Subcutaneous adipose tissue (tissue), 4 donors: ENCODE results near the gene MGLL. TPM values are rescaled to one million over a fixed set of nuclear protein-coding genes. Genes with fewer than 3 reads are reported as not detected.

Source experiments
- total RNA-seq, 4 donors: library from RNA; depleted of rRNA; stranded (reverse); fragments of >200 nt; gene quantifications; one replicate each; pipeline ENCODE4 v1.1.0, GENCODE V29; 2016
- TF ChIP-seq, protein P1 (sequence below): fragments of 450-650 bp; IDR thresholded peaks from one replicate; pipeline ENCODE4 v1.5.1; 2016; ENCODE audit warnings: low read depth, mild to moderate bottlenecking, control low read depth, antibody characterized with exemption, moderate library complexity

The MGLL gene
- total RNA-seq, 4 donors from 2014 or later, result 83.9 to 292 (median 110) TPM

DNA sequence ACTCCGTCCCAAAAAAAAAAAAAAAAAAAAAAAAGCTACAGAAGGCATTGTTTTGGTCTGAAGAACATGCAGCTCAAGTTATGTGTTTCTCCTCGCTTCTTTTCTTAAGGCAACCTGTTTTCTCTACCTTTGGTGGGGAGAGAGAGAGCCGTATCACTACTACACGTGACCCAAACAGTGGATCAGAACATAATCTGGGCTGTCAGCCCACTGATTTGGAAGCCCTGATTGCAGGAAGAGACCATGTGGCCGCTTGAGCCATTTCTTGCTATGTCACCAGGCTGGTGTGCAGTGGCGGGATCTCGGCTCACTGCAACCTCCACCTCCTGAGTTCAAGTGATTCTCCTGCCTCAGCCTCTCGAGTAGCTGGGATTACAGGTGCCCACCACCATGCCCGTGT is 79.7 kb downstream of the MGLL start:
- TF ChIP-seq, protein P1, sequence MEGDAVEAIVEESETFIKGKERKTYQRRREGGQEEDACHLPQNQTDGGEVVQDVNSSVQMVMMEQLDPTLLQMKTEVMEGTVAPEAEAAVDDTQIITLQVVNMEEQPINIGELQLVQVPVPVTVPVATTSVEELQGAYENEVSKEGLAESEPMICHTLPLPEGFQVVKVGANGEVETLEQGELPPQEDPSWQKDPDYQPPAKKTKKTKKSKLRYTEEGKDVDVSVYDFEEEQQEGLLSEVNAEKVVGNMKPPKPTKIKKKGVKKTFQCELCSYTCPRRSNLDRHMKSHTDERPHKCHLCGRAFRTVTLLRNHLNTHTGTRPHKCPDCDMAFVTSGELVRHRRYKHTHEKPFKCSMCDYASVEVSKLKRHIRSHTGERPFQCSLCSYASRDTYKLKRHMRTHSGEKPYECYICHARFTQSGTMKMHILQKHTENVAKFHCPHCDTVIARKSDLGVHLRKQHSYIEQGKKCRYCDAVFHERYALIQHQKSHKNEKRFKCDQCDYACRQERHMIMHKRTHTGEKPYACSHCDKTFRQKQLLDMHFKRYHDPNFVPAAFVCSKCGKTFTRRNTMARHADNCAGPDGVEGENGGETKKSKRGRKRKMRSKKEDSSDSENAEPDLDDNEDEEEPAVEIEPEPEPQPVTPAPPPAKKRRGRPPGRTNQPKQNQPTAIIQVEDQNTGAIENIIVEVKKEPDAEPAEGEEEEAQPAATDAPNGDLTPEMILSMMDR, result no peak

GRCh38 chr3:127741690-127742089 is 80.6 kb downstream of the MGLL start:
- TF ChIP-seq, protein P1, result no peak

DNA sequence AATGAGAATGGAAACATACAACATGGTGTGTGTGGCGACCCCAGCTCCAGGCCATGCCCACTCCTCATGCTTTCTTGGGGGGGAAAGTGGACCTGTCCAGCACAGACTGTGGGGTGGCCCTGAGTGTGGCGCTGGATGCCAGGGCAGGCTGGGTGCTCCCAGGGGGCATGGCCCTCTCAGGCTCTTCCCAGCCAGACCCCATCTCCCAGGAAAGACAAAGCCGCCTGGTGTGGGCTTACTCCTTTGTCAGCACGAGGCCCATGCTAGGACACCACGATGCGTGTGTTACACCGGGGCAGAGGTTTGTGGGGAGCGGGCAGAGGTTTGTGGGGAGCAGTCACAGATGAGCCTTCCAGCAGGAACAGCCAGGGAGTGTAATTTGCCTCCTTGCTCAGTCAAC is 81.1 kb downstream of the MGLL start:
- TF ChIP-seq, protein P1, result no peak

DNA sequence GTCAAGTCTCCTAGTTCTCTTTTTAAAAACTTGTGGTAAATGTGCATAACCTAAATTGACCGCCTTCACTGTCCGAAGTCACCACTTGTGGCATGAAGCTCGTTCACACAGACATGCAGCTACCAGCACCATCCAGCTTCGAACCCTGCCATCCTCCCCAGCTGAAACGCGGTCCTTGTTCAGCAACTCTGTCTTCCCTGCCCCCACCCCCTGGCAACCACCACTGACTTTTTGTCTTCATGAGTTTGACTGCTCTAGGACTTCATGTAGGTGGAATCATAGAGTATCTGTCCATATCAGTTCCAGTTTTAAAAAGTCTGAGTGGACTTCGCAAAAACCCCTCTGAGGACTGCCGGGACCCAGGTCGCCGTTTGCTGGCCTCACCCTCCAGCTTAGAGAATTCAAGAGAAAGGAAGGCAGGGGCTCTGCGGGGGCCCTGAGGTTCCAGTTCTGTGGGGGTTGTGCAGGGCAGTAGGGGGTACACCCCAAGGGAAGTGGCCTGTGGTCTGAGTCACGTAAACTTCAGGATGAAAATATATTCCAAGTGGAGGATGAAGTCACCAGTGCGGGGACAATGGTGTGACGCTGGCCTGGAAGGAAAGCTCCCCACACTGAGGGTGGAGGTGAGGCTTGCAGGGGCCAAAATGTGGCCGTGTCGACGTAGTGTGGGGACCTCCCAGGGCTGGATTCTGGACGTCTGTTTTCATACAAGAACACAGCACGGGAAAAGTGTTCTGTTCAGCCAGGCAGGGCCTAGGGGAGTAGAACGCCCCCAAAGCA is 82.0 kb downstream of the MGLL start:
- TF ChIP-seq, protein P1, result no peak

DNA sequence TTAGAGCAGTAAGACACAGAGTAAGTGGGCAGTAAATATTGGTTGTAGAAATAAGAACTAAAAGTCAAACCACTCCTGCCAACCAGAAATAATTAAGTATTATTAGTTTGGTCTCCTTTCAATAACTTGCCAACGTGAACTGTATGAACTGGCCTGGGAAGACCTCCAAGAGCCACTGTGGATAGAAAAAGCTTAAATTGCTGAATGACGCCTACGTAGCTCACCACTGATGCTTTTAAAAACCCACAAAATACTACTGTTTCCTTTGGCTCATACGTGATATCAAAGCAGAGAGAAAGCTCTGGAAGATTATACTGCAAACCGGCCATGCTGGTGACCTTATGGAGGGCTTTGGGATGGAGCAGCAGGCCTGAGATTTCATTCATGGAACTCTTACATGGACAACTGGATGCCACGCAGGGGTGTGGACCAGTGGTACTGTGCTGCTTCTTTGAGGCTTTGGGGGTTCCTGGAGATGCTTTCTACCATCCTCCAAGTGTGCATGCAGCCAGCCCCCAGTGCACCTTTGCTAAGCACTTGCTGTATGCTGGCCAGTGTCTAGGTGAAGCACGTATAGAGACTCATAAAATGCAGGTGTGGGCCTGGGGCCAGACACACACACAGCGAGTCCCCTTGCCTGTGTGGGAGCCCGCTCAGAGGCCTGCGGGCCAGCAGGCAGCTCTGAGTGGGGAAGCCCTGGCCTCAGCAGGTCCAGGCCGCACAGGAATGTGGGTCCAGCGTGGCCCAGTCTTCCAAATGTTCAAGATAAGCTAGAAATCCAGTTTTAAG is 82.8 kb downstream of the MGLL start:
- TF ChIP-seq, protein P1, result no peak

- TF ChIP-seq, protein P1, result no peak
Observed at GRCh38 chr3:127738192-127738840, 84.0 kb downstream of the MGLL start.
